GM12872 (cell line): ENCODE data around the gene PKP2.

ENCODE experiments used
- CTCF ChIP-seq: IDR thresholded peaks from 3 replicates; pipeline ENCODE4 v1.5.1; 2011; ENCODE audit warnings: low read depth, mild to moderate bottlenecking, low read length, moderate library complexity; ENCODE audit not compliant: insufficient read depth

PKP2 gene

GRCh38 chr12:32780071-32780470, 116.5 kb downstream of the PKP2 start:
- TF ChIP-seq CTCF: no peak

- no peak for TF ChIP-seq CTCF
Observed at GRCh38 chr12:32777691-32778175, 118.8 kb downstream of the PKP2 start.

- TF ChIP-seq CTCF: no peak
Observed at GRCh38 chr12:32777159-32777558, 119.4 kb downstream of the PKP2 start.

GRCh38 chr12:32776258-32776657, 120.3 kb downstream of the PKP2 start:
- TF ChIP-seq CTCF: no peak

GRCh38 chr12:32773691-32774090, 122.9 kb downstream of the PKP2 start:
- TF ChIP-seq CTCF: no peak

GRCh38 chr12:32770141-32770540, 126.4 kb downstream of the PKP2 start:
- TF ChIP-seq CTCF: no peak

GRCh38 chr12:32768518-32768917, 128.1 kb downstream of the PKP2 start:
- TF ChIP-seq CTCF: no peak

- TF ChIP-seq CTCF: no peak
Observed at GRCh38 chr12:32765906-32766305, 130.7 kb downstream of the PKP2 start.
